ENCODE results near the gene MYL12B. TPM values are rescaled to one million over a fixed set of nuclear protein-coding genes. Genes with fewer than 3 reads are reported as not detected.
A peak's percentile ranks its signal among the peaks of the same experiment; 100 is the strongest.

Gene MYL12B
- total RNA-seq, 1 experiment from 2014 or later: 229 TPM

GRCh38 chr18:3260995-3261372 lies 949 bp upstream of the MYL12B start:
- H3K4me3 Mint-ChIP-seq (ENCODE audit: unreplicated experiment): peak overlapping the region; percentile 80
- no TSS peak for BruUV-seq (replicated peaks)
- peaks cover 37% of the 10 kb centered on the region for H3K36me3 Mint-ChIP-seq (ENCODE audit: insufficient read depth, unreplicated experiment)
- H3K4me1 Mint-ChIP-seq (ENCODE audit: insufficient read depth, unreplicated experiment): peaks cover 42% of the 10 kb centered on the region
- intact Hi-C loops (cut with micrococcal nuclease): loop anchor here (5.0 kb wide), 1 partner anchor 331 kb away; no protein-coding TSS in a partner anchor
- H3K27ac Mint-ChIP-seq (ENCODE audit: low read depth, unreplicated experiment): peak overlapping the region; percentile 82
- CTCF ChIA-PET: interaction anchor here (1.1 kb wide), 1 partner anchor 9 kb away, joined by 5 read pairs; no protein-coding TSS in a partner anchor
- no peak for DNase-seq (ENCODE audit: unreplicated experiment)
- POLR2A ChIA-PET: interaction anchor here (0.6 to 3.5 kb wide), 25 partner anchors 9 to 726 kb away, joined by 3 to 250 read pairs (median 4); partner anchors contain the start of genes MYL12A, SMCHD1 and TGIF1
- no peaks in the 10 kb centered on the region for H3K27me3 Mint-ChIP-seq (ENCODE audit: insufficient read depth, unreplicated experiment)
- H3K9me3 Mint-ChIP-seq (ENCODE audit: unreplicated experiment): no peaks in the 10 kb centered on the region
- TF ChIP-seq CTCF (IDR thresholded peaks at IDR 0.05; ENCODE audit: unreplicated experiment): no peak

GRCh38 chr18:3262234-3263131 lies 550 bp downstream of the MYL12B start:
- no peak for TF ChIP-seq CTCF (IDR thresholded peaks at IDR 0.05; ENCODE audit: unreplicated experiment)
- POLR2A ChIA-PET: interaction anchor here (0.6 to 5.3 kb wide), 35 partner anchors 8 to 724 kb away, joined by 3 to 250 read pairs (median 7); partner anchors contain the start of genes MYL12A, SMCHD1 and TGIF1
- H3K27me3 Mint-ChIP-seq (ENCODE audit: insufficient read depth, unreplicated experiment): no peaks in the 10 kb centered on the region
- peaks cover 49% of the 10 kb centered on the region for H3K4me1 Mint-ChIP-seq (ENCODE audit: insufficient read depth, unreplicated experiment)
- peak overlapping the region; percentile 80 for H3K4me3 Mint-ChIP-seq (ENCODE audit: unreplicated experiment)
- peaks cover 22% of the 10 kb centered on the region for H3K36me3 Mint-ChIP-seq (ENCODE audit: insufficient read depth, unreplicated experiment)
- H3K27ac Mint-ChIP-seq (ENCODE audit: low read depth, unreplicated experiment): peak overlapping the region; percentile 82
- no peak for DNase-seq (ENCODE audit: unreplicated experiment)
- CTCF ChIA-PET: interaction anchor here (1.3 kb wide), 1 partner anchor 323 kb away, joined by 4 read pairs; no protein-coding TSS in a partner anchor
- intact Hi-C loops (cut with micrococcal nuclease): loop anchor here (5.0 kb wide), 1 partner anchor 330 kb away; no protein-coding TSS in a partner anchor
- no peaks in the 10 kb centered on the region for H3K9me3 Mint-ChIP-seq (ENCODE audit: unreplicated experiment)
- TSS peak; percentile 42 for BruUV-seq (replicated peaks)

GRCh38 chr18:3263132-3263700 lies 1.3 kb downstream of the MYL12B start:
- ChIA-PET POLR2A (interaction anchor here (0.6 to 5.3 kb wide), 23 partner anchors 8 to 604 kb away, joined by 3 to 168 read pairs (median 5); partner anchors contain the start of gene MYL12A), CTCF (interaction anchor here (0.6 to 1.6 kb wide), 8 partner anchors 35 to 404 kb away, joined by 3 to 7 read pairs (median 4); no protein-coding TSS in a partner anchor)
- peak overlapping the region; percentile 80 for H3K4me3 Mint-ChIP-seq (ENCODE audit: unreplicated experiment)
- intact Hi-C loops (cut with micrococcal nuclease): loop anchor here (5.0 kb wide), 1 partner anchor 329 kb away; no protein-coding TSS in a partner anchor
- peaks cover 19% of the 10 kb centered on the region for H3K36me3 Mint-ChIP-seq (ENCODE audit: insufficient read depth, unreplicated experiment)
- no peak for TF ChIP-seq CTCF (IDR thresholded peaks at IDR 0.05; ENCODE audit: unreplicated experiment)
- H3K27ac Mint-ChIP-seq (ENCODE audit: low read depth, unreplicated experiment): peak overlapping the region; percentile 82
- no peak for DNase-seq (ENCODE audit: unreplicated experiment)
- no TSS peak for BruUV-seq (replicated peaks)
- no peaks in the 10 kb centered on the region for H3K9me3 Mint-ChIP-seq (ENCODE audit: unreplicated experiment)
- no peaks in the 10 kb centered on the region for H3K27me3 Mint-ChIP-seq (ENCODE audit: insufficient read depth, unreplicated experiment)
- peaks cover 51% of the 10 kb centered on the region for H3K4me1 Mint-ChIP-seq (ENCODE audit: insufficient read depth, unreplicated experiment)

Data from MCF 10A (cell line).